Frontal cortex (tissue), 4 donors: ENCODE measurements around the gene TLK1. TPM values are rescaled to one million over a fixed set of nuclear protein-coding genes. Genes with fewer than 3 reads are reported as not detected.

ENCODE experiments used
- DNase-seq, 2 donors: peaks; one replicate each; pipeline ENCODE4 v3.0.0; 2012; ENCODE audit warnings: low spot score in 2 of 2
- FAIRE-seq: peaks from 2 replicates; lab custom pipeline; 2012; peaks lifted over from hg19 to GRCh38; lab: Jason Lieb, UNC
- total RNA-seq: library from RNA; depleted of rRNA; stranded (reverse); fragments of >200 nt; gene quantifications from one replicate; pipeline ENCODE4 v1.2.3, GENCODE V29; 2014
- donor health status: control.
- donor health status: control.
- donor health status: control.

Gene TLK1
- total RNA-seq, 1 donor from 2014 or later, result 13.5 TPM

DNA sequence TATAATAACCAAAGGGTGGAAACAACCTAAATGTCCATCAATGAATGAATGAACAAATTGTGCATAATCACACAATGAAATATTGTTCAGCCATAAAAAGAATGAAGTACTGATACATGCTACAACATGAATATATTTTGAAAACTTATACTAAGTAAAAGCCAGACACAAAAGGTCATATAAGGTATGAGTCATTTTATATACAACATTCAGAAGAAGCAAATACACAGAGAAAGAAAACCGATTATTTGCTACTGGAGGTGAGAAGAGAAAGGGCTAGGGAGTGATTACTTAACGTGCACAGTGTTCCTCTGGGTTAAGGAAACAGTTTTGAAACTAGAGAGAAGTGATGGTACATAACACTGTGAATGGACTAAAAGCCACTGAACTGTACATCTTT is 126.4 kb downstream of the TLK1 start:
- no peak for FAIRE-seq
- no peak for DNase-seq

DNA sequence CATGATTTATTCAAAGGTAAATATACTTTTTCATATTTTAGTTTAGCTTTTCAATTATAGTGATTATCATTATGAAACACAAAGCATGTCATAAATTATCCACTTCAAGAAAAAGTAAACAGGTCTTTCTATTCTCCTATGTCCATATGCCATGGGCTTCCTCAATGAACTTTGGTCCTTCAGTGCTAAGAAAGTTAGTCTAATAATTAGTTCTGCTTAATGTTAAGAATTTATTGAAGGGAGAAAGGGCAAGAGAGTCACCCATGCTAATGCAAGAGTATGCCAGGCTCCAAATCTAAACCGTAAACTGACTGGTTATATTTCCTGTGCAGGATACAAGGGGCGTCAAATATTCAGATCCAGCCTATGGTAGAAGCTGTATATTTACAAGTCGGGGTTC is 135.5 kb downstream of the TLK1 start:
- no peak for FAIRE-seq
- DNase-seq, result no peak

DNA sequence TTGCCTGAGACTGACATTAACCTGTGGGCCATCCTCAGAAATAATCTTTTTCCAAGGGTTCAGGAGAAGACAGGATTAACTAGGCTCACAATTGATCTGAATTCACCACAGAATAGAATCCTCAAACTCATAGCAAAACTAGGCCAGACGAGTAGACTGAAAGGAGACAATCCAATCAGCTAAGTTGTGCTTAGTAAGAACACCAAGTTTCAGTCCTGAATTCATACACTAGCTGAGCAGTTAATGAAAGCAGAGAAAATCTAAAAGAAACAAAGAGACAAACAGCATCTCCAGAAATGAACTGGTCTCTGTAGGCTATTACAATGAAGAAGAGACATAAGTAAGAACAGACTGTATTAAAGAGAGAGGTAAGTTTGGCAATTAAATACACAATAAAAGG is 142.2 kb downstream of the TLK1 start:
- DNase-seq (no peak), FAIRE-seq (no peak)

DNA sequence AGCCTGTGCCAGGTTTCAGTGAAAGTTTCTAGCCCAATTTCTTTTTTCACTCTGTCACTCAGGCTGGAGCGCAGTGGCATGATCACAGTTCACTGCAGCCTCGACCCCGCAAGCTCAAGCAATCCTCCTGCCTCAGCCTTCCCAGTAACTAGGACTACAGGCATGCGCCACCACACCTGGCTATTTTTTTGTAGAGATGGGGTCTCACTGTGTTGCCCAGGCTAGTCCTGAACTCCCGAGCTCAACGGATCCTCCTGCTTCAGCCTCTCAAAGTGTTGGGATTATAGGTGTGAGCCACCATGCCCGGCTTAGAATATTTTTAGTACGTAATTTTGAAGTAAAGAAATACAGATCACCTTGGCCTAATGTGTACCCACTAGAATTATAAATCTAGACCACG is 144.6 kb downstream of the TLK1 start:
- DNase-seq, result no peak
- no peak for FAIRE-seq

DNA sequence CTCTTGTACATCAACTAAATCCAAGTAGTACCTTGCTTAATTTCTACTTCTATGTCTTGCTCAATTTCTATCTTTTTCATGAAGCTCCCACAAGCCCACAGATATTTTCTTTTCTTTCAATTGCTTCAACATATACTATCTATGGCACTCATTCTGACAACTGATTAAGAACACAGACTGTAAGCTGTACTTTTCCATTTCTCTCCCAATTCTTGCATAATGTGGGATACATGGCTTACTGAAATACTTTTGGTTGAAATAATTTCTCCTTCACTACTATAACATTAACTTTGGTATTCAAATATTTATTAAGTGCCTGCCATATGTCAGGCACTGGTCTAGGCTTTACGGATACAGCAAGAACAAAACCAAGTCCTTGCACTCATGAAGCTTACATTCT is 146.8 kb downstream of the TLK1 start:
- DNase-seq (no peak), FAIRE-seq (no peak)

DNA sequence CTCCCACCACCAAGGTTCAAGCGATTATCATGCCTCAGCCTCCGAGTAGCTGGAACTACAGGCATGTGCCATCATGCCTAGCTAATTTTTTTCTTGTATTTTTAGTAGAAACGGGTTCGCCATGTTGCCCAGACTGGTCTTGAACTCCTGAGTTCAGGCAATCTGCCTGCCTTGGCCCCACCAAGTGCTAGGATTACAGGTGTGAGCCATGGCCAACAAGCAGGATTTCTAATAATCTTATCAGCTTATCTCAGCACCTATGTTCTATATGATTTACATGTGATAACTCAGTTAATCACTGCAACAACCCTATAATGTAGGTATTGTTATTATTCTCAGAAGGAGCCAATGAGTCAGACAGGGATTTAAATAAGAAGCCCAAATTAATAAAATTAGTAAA is 151.3 kb downstream of the TLK1 start:
- no peak for FAIRE-seq

DNA sequence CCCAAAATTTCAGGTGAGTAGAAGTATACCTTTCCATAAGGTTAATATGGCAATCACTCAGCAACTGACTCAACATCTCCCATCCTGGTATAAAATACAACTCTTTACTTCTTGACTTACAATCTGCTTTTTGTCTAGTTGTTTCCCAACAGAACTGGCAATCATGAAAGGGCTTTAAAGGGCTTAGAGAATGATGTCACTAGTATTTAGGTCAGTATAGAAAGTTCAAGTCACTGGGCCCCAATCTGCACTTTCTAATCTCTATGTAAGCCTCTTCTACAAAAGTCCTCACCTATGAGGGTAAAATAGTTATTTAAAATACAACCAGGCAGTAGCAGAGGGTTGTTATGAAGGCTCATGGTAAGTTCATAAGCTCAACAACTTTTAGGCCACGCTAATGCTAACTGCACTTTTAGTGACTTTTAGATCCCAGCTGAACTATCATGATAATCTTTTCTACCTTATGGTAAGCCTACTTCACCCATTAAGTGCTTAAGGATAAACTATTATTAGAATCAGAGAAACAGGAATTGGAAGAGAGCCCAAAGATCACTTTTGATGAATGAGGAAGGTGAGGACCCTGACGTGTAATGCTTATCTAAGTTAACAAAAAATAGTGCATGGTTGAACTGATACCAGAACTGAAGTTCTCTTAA is 152.0 kb downstream of the TLK1 start:
- FAIRE-seq, result no peak
- no peak for DNase-seq

More for the DNA sequence above, 151.3 kb downstream of the TLK1 start:
- DNase-seq, result no peak

DNA sequence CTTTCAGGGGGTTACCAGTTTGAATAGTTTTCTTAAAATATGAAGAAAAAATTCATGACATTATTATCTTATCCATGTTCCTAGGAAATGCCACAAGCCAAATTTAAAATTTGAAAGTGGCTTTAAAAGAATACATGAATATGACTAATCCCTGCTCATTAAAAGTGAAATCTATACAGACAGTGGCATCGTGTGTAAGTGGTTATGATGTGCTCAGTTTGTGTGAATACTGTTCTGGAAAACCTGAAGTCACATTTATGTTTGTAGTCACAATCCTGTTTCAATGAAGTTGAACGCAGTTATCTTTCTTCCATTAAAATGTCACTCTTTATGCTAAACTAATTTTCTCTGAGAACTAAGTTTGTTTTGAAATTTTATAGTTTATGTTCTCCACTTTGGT is 155.9 kb downstream of the TLK1 start:
- no peak for DNase-seq

DNA sequence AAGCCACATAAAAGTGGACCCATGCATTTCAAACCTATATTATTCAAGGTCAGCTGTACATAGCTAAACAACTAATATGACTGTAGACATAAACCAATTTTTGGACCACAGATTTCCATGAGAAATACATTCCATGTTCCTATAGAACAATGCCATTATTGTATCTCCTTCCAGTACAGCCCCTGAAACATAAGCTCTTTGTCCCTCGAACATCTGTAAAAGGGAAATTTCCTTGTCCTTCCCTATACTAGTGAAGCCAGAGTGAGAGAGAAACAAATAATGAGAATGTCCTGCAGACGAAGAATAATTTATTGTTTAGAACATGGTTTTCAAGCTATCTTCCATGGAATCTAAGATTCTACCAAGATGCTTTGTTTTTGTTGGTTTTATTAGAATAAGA is 156.3 kb downstream of the TLK1 start:
- DNase-seq (no peak), FAIRE-seq (no peak)

More for the DNA sequence above, 155.9 kb downstream of the TLK1 start:
- no peak for FAIRE-seq

DNA sequence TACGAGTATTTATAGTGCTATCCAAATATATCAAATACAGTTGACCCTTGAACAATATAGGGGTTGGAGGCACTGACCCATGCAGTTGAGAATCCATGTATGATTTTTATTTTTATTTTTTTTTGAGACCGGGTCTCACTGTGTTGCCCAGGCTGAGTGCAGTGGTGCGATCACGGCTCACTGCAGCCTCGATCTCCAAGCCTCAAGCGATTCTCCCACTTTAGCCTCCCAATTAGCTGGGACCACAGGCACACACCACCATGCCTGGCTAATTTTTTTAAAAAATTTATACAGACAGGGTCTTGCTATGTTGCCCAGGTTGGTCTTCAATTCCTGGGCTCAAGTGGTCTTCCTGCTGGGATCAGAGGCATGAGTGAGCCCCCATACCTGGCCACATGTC is 161.0 kb downstream of the TLK1 start:
- FAIRE-seq (no peak), DNase-seq (no peak)

DNA sequence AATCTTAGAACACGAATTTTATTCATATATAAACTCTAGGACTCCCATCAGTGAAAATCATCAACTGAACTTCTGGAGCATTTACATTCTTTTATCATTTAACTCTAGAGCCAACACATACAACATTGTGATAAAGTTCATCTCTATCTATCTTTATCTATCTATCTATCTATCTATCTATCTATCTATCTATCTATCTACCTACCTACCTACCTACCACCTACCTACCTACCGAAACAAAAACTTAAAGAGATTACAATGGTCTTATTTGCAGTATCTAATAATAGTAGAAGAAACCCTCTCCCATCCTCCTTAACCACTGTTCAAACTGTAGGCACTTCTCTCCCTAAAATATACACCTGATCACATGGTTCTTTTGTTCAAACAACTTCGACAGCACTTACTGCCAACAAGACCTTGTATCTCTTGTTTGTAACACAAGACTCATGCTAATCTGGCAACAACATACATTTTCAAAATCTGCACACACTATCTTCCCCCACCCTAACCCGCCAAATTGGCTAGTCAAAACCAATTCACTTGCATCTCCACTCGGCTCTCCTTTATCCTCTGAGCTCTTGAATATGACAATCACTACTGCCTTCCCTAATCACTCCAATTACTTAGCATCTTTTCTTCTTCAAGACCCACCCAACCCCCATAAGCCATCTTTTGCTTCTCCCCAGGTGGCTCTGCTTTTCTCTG is 162.6 kb downstream of the TLK1 start:
- DNase-seq, result no peak
- no peak for FAIRE-seq

DNA sequence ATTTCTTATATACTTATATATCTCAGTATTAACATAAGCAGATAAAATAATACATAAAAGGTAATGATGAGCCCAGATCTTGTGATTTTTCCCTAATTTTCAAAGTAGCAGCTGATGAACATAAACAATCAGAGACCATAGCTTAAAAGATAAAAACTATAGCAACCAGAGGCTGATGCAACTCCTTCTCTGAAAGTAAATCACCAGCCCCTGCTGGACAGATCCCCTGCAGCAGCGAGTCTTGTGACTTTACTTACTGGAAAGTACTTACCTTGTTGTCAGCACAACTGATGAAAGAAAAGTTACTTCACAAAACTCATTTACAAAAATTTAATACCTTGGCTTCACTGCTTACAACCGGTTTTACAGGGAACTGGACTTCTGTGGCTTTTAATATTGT is 164.4 kb downstream of the TLK1 start:
- FAIRE-seq (no peak), DNase-seq (no peak)

DNA sequence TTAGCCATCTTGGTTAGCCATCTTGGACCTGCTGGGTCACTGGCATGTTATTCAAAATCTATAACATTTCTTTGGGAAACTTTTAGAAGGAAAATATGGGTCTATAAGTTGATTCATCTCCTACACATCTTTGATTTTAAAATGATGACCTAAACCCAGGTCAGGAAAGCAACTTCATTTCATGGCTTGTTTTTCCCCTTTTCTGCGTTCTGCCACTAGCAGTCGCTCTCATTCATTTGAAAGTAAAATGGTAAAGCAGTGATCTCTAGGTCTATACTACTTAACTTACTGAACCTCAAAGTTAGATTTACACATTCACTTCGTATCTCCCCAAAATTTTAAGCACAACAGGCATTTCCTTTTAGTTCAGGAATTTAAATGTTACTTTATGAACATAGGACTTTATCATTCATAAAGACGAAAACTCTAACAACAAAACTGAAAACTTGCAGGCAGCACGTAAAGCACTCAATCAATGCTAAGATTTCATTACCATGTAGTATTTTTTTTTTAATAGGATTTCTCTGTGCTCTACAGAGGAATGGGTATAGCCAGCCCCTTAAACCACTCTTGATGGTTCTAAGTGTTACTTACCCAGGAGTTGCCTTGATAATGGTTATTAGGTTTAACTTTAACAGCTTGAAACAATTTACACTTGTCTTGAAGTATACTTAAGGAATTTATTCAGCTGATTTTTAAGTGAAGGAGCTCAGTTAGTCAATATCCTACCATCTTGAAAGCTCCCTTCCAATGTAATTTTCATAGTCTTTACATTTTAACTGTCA is 169.1 kb downstream of the TLK1 start:
- DNase-seq, result no peak
- FAIRE-seq, result no peak

DNA sequence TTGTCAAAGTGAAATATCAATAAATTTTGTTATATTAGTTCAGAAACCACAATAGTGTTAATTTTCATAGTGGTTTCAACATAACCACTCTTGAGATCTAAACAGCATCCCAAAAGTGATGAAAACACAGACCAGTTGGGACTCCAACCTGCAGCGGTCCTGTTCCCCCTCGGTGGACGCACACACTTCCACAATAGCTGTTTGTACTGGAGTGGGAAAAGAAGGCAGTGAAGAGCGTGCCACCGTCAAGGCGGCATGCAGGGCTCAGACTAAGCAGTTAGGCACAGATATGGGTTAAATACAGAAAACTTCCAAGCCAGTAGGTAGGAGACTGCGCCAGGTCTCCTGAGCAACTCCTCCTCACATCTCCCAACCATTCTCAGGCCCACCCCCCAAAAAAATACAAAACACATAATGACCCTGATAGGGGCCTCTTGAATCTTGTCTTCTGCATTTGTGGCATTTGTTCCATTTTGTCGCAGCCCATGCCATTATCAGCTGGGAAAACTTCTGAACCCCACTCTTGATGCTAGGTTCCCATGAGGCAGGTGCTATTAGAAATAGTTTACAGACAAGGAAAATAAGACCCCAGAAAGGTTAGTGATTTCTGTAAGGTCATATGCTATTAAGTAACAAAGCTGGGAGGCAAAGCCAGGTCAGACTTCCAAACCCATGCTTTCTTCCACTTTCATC is 174.0 kb downstream of the TLK1 start:
- no peak for FAIRE-seq

DNA sequence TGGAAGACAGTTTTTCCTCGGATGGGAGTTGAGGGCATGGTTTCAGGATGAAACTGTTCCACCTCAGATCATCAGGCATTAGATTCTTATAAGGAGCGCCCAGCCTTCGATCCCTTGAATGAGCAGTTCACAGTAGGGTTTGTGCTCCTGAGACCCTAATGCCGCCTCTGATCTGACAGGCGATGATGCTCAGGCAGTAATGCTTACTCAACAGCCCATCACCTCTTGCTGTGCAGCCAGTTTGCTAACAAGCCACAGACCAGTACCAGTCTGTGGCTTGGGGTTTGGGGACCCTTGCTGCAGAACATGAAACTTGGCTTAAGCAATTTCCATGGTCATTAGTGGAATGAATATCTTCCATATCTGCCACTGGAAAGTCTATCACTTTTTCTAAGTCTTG is 175.3 kb downstream of the TLK1 start:
- FAIRE-seq (no peak), DNase-seq (no peak)

More for the DNA sequence above, 174.0 kb downstream of the TLK1 start:
- DNase-seq, result no peak

DNA sequence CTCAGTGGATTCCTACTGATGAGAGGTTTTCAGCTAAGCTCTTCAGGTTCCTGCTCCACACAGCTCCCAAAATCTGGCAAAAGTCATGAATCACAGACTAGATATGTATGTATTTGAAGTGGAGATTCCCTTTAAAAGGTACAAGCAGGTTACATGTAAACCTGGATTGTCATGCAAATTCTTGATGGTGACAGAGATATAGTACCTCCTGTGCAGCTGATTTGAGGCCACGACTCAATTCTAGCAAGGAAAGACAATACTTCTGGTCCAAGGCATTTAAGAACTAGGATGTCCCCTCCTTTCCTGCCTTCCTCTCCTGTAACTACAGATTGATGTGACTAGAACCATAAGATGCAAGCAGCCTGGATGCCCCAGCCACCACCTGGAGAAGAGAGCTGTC is 176.6 kb downstream of the TLK1 start:
- no peak for FAIRE-seq
- DNase-seq, result no peak

DNA sequence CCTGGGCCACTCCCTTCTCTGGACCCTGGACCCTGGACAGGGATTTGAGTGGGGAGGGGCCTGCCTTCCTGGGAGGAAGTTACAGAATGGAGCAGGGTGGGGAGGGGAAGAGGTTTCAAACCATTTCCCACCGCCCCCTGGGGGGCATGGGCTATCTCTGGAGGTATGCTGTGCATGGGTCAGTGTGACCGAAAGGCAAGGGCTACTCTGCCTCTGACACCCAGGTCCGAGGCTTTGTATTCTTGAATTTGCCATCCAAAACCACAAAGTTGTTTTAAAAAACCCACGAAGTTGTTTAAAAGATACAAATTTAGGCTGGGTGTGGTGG is 184.8 kb downstream of the TLK1 start:
- FAIRE-seq, result no peak
- no peak for DNase-seq

DNA sequence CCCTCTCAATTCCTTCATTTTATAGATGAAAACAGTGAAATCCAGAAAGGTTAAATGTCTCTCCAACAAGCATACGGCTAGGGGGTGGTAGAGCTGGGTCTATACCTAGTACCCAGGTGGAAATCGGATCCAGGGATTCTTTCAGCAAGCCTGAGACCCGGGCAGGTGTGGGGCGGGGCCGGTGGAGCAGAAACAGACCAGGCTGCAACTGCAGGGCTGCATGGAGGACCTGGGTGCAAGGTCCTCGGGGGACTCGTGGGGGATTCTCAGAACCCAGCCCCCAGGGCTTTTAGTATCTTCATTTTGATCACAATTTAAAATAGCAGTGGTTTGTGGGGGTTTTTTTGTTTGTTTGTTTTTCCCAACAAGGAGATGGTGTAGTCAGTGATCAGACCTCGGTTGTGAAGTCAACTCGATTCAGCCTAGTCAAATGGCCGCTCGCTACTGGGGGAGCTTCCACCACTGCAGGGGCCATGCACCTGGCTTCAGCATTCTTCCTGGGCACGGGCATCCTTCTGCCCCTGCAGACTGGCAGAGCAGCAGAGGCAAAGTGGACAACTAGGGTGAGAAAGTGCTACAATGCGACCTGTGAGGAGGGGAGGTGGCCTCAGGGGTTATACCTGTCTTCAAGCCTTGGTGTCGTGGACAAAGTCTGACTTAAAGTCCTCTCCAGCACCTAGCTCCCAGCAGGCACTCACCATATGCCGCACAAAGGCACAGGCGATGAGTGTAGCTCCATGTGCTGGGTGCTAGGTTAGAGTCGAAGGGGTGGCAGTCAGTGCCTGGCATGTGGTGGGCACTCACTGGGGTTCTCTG is 185.4 kb downstream of the TLK1 start:
- no peak for FAIRE-seq
- DNase-seq, result no peak

DNA sequence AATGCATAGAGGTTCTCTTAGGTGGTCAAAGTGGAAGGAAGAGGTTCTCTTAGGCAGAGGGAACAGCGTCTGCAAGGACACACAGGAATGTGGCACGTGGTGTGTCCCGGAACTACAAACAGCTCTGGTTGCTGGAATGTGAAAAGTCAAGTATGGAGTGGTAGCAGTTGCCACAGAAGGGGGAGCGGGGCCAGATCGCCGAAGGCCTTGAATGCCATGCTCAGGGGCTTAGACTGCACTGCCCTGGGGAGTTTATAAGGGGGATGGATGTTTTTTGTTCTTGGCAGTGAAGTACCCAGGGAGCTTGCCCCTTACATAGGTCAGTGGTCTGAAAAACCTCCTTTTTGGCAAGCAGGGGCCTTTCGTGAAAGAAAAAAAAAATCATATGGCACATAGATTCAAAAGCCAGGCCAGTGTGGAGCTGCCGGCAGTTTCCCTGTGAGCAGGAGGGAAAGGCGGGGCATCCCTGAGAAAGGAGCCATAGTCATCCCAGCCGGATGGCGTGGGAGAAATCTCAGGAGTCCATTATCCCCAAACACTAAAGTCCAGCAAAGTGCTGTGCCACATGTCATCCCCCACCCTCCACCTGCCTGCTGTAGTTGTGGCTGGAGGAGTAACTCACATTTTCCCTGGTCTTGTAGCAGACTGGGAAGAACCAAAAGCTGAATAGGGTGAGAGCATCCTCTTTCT is 186.2 kb downstream of the TLK1 start:
- FAIRE-seq, result no peak
- peak in 1 of 2 donors; percentile 26 for DNase-seq
